GM12878 (cell line): ENCODE results near the gene DOK4. TPM values are rescaled to one million over a fixed set of nuclear protein-coding genes. Genes with fewer than 3 reads are reported as not detected.

ENCODE experiments used
- BACH1 ChIP-seq: fragments of 450-650 bp; IDR thresholded peaks from 2 replicates; pipeline ENCODE4 v1.6.1; 2017; ENCODE audit warnings: mild to moderate bottlenecking, borderline replicate concordance
- CBX5 ChIP-seq: sonication (generic); IDR thresholded peaks from 2 replicates; pipeline ENCODE4 v1.6.1; 2016; ENCODE audit warnings: low read depth, moderate library complexity, mild to moderate bottlenecking, inconsistent platforms
- DPF2 ChIP-seq: fragments of 450-650 bp; IDR thresholded peaks from 2 replicates; pipeline ENCODE4 v1.6.1; 2017; ENCODE audit warnings: mild to moderate bottlenecking
- E4F1 ChIP-seq: fragments of 450-650 bp; IDR thresholded peaks from 2 replicates; pipeline ENCODE4 v1.6.1; 2018; ENCODE audit warnings: borderline replicate concordance, mild to moderate bottlenecking; ENCODE audit not compliant: partially characterized antibody
- IKZF1 ChIP-seq: fragments of 450-650 bp; conservative IDR thresholded peaks from 2 replicates; pipeline ENCODE4 v1.6.1; 2017; ENCODE audit warnings: antibody characterized with exemption, mild to moderate bottlenecking
- IKZF2 ChIP-seq, 2 experiments: fragments of 450-650 bp; IDR thresholded peaks; 2 replicates each; pipeline ENCODE4 v1.6.1; 2017; ENCODE audit warnings: mild to moderate bottlenecking in 2 of 2, moderate library complexity in 2 of 2
- MXI1 ChIP-seq: fragments of 150-350 bp; IDR thresholded peaks from 2 replicates; pipeline ENCODE4 v1.6.1; 2011; ENCODE audit warnings: low read depth, mild to moderate bottlenecking, inconsistent platforms, low read length, improper control_type of control experiment
- MYC ChIP-seq: IDR thresholded peaks from 2 replicates; pipeline ENCODE4 v1.6.1; 2011; ENCODE audit warnings: mild to moderate bottlenecking, low read length, moderate library complexity, inconsistent platforms; ENCODE audit not compliant: insufficient read depth, insufficient replicate concordance, insufficient read length, severe bottlenecking
- POLR2A ChIP-seq: IDR thresholded peaks from 2 replicates; pipeline ENCODE4 v1.6.1; 2011; ENCODE audit warnings: low read depth, mild to moderate bottlenecking, low read length
- YY1 ChIP-seq: IDR thresholded peaks from 2 replicates; pipeline ENCODE4 v1.6.1; 2011; ENCODE audit warnings: low read depth, mild to moderate bottlenecking, low read length
- ZBTB40 ChIP-seq: fragments of 450-650 bp; IDR thresholded peaks from 2 replicates; pipeline ENCODE4 v1.6.1; 2016; ENCODE audit warnings: mild to moderate bottlenecking, moderate library complexity, borderline replicate concordance
- ZSCAN29 ChIP-seq: fragments of 450-650 bp; IDR thresholded peaks from 2 replicates; pipeline ENCODE4 v1.6.1; 2017; ENCODE audit warnings: mild to moderate bottlenecking, moderate library complexity
- polyA plus RNA-seq, 11 experiments: library from polyadenylated mRNA; depleted of rRNA in 4 of 11; unstranded in 6 of 11; stranded (reverse) in 5 of 11; fragments of >200 nt; fragmentation: Nextera tagmentation in 4 of 11; fragmentation: Illumina TruSeq in 1 of 11; extraction: Ambion mirVana in 4 of 11; extraction: Trizol in 1 of 11; gene quantifications; 1 replicate in 1 of 11; 2 replicates in 10 of 11; pipeline versions ENCODE4 v1.2.1 to v1.2.3, GENCODE V29; 2011 to 2016; ENCODE audit warnings: inconsistent platforms in 2 of 11, missing spikeins in 2 of 11, low read depth in 1 of 11
- total RNA-seq, 4 experiments: library from RNA; depleted of rRNA in 3 of 4; stranded (reverse); fragments of >200 nt in 3 of 4; fragmentation: Illumina TruSeq in 1 of 4; extraction: Trizol in 1 of 4; gene quantifications; 2 replicates each; pipeline versions ENCODE4 v1.2.1 to v1.2.3, GENCODE V29; 2013 to 2021
- TF ChIP-seq, protein P1 (sequence below): fragments of 450-650 bp; IDR thresholded peaks from 2 replicates; pipeline ENCODE4 v1.6.1; 2017; ENCODE audit warnings: mild to moderate bottlenecking, moderate library complexity
- TF ChIP-seq, protein P2 (sequence below): fragments of 450-650 bp; IDR thresholded peaks from 2 replicates; pipeline ENCODE4 v1.6.1; 2016; ENCODE audit warnings: mild to moderate bottlenecking
- TF ChIP-seq, protein P3 (sequence below): IDR thresholded peaks from 2 replicates; pipeline ENCODE4 v1.6.1; 2012; ENCODE audit warnings: low read depth, low read length, improper control_type of control experiment

Gene DOK4
- total and polyA plus RNA-seq, 10 of the 15 experiments (the other 5 are each of a cell fraction or from before 2014, with no cell fraction given), result 0.20 to 7.0 (median 2.4) TPM; not detected in 1

- TF ChIP-seq, protein P1, sequence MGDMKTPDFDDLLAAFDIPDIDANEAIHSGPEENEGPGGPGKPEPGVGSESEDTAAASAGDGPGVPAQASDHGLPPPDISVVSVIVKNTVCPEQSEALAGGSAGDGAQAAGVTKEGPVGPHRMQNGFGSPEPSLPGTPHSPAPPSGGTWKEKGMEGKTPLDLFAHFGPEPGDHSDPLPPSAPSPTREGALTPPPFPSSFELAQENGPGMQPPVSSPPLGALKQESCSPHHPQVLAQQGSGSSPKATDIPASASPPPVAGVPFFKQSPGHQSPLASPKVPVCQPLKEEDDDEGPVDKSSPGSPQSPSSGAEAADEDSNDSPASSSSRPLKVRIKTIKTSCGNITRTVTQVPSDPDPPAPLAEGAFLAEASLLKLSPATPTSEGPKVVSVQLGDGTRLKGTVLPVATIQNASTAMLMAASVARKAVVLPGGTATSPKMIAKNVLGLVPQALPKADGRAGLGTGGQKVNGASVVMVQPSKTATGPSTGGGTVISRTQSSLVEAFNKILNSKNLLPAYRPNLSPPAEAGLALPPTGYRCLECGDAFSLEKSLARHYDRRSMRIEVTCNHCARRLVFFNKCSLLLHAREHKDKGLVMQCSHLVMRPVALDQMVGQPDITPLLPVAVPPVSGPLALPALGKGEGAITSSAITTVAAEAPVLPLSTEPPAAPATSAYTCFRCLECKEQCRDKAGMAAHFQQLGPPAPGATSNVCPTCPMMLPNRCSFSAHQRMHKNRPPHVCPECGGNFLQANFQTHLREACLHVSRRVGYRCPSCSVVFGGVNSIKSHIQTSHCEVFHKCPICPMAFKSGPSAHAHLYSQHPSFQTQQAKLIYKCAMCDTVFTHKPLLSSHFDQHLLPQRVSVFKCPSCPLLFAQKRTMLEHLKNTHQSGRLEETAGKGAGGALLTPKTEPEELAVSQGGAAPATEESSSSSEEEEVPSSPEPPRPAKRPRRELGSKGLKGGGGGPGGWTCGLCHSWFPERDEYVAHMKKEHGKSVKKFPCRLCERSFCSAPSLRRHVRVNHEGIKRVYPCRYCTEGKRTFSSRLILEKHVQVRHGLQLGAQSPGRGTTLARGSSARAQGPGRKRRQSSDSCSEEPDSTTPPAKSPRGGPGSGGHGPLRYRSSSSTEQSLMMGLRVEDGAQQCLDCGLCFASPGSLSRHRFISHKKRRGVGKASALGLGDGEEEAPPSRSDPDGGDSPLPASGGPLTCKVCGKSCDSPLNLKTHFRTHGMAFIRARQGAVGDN, result peak; percentile 69
- peak; percentile 35; the same call in 1 of the 2 replicates for TF ChIP-seq MXI1
- peak; percentile 54 for TF ChIP-seq DPF2
- TF ChIP-seq BACH1, result peak; percentile 91
- no peak; the same call in 1 of the 2 replicates for TF ChIP-seq ZSCAN29
- TF ChIP-seq, protein P2, sequence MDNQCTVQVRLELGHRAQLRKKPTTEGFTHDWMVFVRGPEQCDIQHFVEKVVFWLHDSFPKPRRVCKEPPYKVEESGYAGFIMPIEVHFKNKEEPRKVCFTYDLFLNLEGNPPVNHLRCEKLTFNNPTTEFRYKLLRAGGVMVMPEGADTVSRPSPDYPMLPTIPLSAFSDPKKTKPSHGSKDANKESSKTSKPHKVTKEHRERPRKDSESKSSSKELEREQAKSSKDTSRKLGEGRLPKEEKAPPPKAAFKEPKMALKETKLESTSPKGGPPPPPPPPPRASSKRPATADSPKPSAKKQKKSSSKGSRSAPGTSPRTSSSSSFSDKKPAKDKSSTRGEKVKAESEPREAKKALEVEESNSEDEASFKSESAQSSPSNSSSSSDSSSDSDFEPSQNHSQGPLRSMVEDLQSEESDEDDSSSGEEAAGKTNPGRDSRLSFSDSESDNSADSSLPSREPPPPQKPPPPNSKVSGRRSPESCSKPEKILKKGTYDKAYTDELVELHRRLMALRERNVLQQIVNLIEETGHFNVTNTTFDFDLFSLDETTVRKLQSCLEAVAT, result no peak
- TF ChIP-seq, protein P3, sequence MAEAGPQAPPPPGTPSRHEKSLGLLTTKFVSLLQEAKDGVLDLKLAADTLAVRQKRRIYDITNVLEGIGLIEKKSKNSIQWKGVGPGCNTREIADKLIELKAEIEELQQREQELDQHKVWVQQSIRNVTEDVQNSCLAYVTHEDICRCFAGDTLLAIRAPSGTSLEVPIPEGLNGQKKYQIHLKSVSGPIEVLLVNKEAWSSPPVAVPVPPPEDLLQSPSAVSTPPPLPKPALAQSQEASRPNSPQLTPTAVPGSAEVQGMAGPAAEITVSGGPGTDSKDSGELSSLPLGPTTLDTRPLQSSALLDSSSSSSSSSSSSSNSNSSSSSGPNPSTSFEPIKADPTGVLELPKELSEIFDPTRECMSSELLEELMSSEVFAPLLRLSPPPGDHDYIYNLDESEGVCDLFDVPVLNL, result no peak
- 0 out of 4 replicates have a peak, but pooled peaks of 1 of the 2 experiments have one; percentile 15 for TF ChIP-seq IKZF2 (IDR thresholded peaks at IDR 0.05)
- peak; percentile 95 for TF ChIP-seq ZBTB40
- TF ChIP-seq POLR2A, result peak; percentile 100
- peak; percentile 88 for TF ChIP-seq YY1
- TF ChIP-seq IKZF1, result peak; percentile 86
- peak; percentile 75; the same call in 1 of the 2 replicates for TF ChIP-seq CBX5
- no peak for TF ChIP-seq E4F1
- TF ChIP-seq MYC, result no peak
Measured at GRCh38 chr16:57462209-57462977, 23.9 kb downstream of the DOK4 start, which contains the start of gene POLR2C (continued).
